Urothelium cell line (cell line): Measurements from ENCODE around the gene EVA1A.

Experiments used
- DNase-seq: peaks from one replicate; pipeline ENCODE4 v3.0.0; 2011; ENCODE audit warnings: low spot score, mixed read lengths
- FAIRE-seq: peaks from 2 replicates; lab custom pipeline; 2011; peaks lifted over from hg19 to GRCh38; lab: Jason Lieb, UNC

EVA1A gene

DNA sequence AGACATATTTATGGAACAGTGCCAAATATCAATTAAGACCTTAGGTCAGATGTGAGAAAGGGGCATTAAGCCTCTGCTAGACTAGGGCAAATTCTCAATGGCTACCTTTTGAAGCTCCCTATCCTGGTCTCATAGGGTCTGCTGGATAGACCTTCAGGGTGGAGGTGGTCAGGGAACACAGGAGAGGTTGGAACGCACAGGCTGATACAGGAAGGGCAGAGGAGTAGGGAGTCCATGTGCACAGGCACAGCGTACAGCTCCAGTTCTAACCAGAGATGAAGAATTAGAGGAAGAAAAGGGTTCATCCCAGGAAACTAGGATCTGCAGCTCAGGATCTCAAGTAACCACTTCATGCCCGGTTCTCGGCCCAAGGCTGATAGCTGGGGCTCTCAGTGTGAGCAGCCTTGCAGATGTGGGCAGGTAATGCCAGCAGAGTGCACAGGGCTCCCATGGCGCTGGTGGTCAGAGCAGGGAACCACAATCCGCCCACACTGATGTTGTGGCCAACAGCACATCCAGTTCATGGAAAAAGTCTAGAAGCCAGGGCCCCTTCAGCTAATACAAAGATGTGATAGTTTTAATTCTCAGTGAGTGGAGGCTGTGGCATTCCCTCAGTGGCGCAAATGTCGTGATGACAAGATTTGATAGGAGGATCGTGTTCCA lies 3.4 kb upstream of the EVA1A start:
- no peak for DNase-seq
- no peak for FAIRE-seq

DNA sequence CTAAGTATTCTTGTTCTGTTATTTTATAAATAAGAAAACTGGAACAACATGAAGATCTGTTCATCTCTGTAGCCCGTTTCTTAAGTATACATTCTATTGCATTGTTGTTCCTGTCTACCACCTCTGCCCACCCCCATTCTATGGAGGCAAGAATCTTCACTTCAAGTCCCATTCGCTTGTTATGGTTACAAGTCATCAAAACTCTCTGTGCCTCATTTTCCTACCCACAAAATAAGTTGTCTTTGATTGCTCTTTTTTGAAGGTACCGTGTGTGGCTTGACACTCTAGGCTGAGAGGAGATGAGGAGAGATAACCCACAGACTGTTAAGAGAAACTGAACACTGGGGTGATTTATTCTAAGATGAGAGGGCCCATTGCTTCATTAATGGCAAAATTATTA lies 2.9 kb upstream of the EVA1A start:
- DNase-seq (no peak), FAIRE-seq (no peak)

DNA sequence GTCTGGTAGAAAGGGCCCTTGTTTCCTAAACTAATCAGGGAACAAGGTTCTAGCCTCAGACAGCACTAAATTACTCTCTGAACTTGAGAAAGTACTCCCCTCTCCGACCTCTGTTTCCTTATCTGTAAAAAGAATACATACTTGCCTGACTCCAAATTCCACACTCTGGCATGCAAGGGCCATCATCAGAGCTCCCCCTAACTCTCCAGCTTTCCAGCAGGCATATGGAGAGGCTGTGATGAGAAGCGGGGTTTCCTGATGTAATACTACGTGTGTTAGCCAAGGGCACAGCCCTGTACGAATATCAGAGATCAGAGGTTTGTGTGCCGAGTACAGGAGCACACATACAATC lies 1.8 kb upstream of the EVA1A start:
- DNase-seq (no peak), FAIRE-seq (no peak)

DNA sequence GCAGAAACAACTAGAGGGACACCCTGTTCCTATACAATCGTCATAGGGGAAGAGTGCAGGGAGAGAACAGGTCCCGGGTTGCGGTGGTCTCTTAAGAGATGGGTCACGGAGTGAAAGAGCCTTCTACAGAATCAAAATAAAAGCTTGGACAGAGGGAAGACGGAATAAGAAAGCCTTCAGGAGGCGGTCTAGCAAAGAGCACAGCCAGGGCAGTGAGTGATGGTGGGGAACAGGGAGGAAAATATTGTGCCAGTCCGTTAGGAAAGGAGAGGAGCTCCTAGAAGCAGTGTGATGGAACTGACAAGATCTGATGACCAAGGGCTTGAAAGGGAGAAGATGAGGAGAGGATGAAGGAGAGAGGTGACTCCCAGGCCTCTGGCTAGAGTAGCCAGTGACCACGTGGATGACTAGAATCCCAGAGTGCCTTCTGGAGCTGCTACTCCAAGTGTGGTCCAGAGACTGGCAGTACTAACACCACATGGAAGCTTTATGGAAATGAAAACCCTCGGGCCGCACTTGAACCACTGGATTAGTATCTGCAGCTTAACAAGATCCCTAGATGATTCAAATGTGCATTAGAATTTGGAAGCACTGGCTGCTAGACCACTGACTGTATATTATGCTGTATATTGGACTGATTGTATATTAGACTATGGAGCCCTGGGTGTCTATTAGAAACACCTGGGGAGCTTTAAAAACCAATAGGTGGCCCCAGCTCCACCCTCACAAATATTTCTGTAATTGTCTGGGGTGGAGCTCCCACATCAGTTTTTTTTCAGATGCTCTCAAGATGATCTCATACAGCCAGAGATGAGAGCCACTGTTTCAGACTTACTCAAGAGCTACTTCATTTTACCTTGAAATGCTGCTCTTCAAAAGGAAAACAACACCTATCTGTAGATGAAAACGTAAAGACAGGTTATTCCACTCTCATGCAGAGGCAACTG lies 1.1 kb upstream of the EVA1A start:
- DNase-seq = no peak
- peak; percentile 78 for FAIRE-seq

DNA sequence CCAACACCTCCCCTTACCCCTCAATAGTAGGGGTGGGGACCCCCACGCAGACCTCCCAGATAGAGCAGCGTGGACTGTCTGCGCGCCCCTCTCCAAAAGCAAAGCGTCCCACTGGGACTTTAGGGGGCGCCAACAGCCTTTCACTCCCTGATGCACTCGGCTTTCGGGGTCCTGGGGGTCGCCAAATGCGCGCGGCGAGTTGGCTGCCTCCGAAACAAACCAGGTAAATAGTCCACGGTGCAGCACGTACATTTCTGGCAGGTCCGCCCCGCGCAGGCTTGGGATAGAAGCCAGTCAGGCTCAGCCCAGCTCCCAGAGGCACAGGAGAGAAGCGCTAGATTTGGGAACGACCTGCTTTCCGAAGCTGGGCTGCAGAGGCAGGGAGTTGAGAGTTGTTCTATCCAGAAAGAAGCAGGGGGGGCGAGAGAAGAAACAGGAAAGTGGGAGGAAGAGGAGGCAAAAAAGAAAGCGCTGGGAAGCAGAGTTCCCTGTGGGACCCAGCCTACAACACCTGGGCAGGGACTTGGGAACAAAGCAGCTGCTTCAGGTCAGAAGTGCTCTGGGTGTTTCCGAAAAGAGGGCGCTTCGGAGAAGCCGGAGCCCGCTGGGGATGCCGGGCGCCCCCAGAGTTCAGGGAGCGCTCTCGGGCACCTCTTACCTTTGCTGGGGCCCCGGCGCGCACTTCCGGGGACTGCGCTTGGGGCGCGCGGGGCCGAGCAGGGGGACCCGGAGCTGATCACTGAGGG lies 544 bp downstream of the EVA1A start:
- peak; percentile 66 for DNase-seq
- FAIRE-seq = no peak

DNA sequence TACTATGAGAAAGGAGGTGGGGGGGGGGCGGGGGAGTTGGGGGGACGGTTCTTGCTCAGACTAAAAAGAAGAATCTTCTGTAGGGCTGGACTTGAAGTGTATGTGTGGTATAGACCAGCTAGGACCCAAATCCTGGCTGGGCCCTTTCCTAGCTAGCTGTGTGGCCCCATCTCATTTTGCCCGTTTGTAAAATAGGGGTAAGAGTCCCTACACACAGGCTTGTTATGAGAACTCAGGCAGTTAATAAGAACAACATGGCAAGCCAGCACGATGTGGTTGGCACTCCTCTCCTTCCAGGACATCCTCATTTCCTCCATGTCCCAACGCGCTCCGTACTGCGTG lies 1.1 kb downstream of the EVA1A start:
- FAIRE-seq = no peak
- no peak for DNase-seq

DNA sequence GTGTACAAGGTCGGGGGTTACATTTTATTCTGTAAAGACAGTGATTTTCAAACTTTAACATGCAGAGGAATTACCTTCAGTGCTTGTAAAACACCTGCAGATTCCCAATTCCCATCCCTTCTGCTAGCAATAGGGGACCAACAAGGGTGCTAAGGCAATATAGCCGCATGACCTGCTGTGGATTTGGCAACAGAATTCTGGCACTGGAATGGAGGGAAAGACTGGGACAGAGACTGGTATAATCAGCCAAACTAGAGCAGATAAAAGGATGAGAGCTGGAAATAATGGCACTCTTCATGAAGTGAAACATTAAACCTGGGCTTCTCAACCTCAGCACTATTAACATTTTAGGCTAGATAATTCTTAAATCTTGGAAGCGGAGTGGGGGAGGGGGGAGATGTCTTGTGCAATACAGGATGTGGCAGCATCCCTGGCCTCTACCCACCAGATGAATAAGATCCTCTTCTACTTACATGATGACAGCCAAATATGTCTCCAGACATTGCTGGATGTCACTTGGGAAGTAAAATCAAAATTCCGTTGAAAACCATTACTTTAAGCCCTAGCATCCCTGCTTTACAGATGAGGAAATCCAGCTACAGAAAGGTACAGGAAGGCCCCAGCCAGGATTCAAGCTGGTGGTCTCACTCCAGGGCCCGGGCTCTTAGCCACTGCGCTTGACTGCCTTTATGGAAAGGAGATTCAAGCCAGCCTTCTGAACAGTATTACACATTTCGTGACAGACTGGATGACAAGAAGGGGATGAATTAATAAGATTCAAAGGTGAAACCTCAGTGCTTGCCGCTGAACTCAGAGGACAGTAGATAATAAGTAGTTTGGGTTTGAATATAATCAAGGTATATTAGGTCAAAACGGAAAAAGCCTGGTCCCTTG lies 1.7 kb downstream of the EVA1A start:
- peak; percentile 37 for FAIRE-seq
- DNase-seq = no peak

DNA sequence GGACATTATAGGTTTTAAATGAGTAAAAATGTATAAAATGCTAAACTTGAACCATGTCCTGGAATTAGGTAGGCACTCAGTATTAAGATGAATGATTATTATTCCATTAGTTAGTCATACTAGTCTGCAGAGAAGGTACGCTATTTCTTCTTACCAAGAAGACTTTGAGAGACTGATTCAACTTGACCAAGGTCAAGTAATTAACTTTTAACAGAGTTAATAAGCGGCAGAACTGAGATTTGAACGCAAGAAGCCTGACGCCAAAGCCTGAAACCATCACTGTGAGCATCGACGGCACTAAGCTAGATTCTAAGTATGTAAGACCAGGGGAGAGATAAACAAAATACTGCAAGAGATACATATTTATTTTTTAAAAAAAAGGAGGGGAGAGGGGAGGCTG lies 2.6 kb downstream of the EVA1A start:
- no peak for FAIRE-seq

DNA sequence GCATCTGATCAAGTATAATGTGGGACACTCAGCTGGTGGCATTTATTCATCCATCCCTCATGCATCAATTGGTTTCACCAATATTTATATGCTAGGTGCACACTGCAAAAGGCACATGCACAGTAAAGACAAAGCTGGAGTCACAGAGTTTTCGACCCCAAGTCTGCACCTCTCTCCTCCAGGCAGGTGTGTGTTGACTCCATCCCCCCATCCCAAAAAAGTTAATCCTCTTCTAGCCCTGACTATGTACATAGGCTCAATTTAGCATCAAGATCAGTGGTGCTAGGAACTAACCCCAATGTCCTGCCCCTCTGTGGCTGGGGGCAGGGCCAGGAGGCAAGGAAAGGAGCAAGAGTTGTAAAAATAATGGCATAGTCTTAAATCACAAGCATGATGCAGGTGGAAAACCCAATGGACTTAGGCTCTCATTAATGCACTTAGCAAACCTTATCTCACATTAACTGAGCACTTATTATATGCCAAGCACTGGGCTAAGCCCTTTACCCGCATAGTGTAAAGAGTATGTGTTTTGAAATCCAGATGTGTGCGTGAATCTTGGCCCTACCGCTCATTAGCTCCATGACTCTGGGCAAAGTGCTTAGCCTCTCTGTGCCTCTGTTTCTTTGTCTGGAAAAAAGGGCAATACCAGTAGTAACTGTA lies 3.1 kb downstream of the EVA1A start:
- DNase-seq = no peak
- no peak for FAIRE-seq

More for the DNA sequence above, 2.6 kb downstream of the EVA1A start:
- DNase-seq = no peak

DNA sequence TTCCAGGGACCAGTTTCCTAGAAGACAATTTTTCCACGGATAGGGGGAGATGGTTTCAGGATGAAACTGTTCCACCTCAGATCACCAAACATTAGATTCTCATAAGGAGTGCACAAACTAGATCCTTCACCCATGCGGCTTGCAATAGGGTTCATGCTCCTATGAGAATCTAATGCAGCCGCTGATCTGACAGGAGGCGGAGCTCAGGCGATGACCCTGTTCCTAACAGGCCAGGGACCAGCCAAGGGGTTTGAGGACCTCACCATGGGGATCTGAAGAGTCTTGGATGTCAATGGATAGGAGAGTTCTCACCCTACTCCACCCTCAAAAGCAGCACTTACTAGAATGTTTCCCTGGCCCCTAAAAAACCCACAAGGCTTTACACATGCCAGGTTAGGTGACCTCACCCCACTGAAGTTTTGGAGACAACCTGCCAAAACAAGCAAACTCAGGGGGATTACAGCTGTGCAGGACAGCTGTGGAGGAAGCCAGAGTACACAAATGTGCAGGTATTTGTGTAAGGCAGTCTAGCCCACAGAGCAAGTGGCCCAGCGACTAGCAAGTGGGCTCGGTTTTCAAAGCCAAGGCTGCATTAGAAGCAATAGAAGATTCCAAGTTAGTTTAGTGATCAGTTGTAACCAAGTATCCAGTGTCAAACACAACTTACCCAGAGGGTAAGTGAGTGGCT lies 3.9 kb downstream of the EVA1A start:
- DNase-seq (no peak), FAIRE-seq (no peak)

DNA sequence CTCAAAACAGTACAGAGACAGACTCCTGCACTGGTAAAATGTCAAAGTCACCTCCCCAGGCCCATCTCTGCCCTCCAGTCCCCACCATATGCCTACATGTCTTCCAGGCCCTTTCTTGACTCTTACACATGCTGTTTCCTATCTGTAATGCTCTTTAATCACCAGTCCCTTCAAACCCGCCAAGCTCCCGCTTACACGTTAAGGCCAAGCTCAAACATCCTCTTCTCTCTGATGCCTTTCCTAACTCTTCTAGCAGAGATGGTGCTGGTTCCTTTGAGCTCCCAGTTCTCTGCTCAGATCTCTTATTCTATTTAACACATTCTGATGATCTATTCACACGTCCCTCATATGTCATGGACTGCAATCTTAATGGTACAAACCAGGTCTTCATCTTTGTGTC lies 5.0 kb downstream of the EVA1A start:
- FAIRE-seq (no peak), DNase-seq (no peak)

DNA sequence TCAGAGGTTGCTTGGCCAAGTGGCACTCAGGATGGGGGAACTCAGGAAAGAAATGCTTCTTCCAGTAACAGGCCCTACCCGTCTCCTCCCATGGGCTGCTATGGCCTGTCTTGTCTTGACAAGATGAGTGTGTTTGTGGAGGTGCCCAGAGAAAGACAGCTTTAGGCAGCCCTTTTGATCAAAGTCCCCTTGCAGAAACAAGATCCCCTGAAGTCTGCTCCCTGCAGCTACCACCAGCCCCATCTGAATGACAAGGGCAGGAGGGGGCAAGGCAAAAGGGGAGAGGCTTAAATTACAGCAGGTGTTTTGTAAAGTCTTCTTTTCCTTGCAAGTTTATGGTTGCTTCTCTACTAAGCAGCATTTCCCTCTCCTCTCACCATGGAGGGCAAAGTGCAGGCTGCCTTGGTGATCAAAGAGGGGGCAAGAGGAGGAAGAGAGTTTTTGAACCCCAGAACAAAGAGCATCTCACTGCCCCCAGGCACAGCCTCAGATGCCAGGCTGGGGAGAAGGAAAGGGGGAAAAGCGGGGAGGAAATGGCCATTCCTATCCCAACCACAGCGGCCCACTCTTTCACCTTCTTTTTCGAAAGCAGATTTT lies 6.7 kb downstream of the EVA1A start:
- no peak for DNase-seq
- no peak for FAIRE-seq

DNA sequence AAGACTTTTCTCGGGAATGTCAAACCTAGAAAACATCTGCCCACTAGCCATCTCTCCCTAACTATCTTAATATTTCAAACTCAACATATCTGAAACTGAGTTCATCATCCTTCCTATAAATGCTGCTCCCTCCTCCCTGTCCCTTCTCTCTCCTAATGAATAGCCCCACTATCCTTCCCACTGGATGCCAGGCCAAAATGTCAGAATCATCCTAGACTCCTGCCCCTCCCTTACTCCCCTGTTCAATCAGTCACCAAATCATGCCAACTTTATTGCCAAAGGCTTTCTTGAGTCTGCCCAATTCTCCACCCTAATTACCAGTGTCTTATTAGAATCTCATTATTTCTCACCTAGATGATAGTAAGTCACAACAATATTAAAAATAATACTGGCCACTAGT lies 8.5 kb downstream of the EVA1A start:
- peak; percentile 48 for FAIRE-seq
- no peak for DNase-seq

DNA sequence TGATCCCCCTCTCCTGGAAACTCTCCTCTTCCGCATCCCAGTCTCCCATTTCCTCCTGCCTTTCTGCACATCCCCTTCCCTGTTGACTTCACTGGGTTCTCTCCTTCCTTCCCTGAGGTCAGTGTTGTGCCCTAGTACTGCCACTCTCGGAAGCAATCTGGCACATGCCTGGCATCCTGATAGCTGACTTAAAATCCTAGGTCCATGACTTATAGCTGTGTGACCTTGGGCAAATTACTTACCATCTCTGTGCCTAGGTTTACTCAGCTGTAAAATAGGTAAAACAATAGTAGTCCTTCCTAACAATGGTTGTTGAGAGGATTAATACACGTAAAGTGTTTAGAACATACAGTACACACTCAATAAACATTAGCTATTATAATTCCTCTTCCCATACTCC lies 9.3 kb downstream of the EVA1A start:
- FAIRE-seq (no peak), DNase-seq (no peak)

DNA sequence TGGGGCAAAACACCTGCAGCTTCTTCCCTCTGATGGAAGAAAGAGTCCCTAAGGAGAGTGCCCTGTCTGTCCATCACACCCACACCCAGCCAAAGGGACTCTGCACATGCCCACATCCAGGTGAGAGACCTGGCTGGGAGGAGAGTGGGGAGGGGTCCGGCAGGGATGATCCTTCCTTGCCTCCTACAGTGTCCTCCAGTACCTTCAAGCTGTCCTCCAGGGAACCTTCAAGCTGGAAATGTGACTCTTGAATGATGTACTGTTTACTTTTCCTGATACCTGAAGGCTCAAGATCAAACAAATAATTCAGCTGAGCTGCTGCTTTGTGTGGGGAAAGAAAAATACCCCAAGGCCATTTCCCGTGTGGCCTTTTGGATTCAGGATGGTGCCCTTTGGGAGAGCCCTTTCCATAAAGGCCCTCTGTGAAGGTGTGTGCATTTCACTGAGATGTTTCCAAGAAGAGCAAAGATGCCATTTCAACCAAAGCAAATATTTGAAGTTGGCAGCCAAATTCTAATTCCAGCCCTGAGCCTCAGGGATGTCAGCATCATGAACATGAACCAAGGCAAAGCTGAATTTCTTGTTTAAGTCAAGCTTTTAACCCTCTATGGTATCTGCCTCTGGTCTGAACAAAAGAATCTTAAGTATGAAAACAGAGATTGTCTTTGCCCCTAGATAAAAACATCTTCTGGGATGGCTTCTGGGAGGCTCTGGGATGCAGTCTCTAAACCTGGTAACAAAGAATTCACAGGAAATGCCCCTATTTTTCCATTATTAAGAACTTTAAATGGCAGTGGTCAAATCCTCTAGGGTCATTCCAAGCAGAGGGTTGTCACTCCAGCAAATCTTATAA lies 11.1 kb downstream of the EVA1A start:
- FAIRE-seq (no peak), DNase-seq (no peak)

DNA sequence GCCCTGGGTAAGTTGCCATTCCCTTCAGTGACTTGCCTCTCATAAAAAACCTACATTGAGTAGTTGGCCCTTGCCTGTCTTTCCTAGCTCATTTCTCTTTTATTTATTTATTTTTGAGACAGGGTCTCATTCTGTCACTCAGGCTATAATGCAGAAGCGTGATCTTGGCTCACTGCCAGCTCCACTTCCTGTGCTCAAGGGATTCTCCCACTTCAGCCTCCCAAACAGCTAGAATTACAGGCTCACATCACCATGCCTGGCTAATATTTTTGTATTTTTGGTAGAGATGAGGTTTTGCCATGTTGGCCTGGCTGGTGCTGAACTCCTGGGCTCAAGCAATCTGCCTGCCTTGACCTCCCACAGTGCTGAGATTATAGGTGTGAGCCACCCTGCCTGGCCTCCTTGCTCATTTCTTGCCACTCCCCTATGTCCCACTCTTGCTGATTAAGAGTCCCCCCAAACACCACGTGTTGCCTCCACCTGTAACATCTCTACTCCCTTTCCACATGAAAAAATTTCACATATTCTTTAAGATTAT lies 12.6 kb downstream of the EVA1A start:
- FAIRE-seq (no peak), DNase-seq (no peak)

DNA sequence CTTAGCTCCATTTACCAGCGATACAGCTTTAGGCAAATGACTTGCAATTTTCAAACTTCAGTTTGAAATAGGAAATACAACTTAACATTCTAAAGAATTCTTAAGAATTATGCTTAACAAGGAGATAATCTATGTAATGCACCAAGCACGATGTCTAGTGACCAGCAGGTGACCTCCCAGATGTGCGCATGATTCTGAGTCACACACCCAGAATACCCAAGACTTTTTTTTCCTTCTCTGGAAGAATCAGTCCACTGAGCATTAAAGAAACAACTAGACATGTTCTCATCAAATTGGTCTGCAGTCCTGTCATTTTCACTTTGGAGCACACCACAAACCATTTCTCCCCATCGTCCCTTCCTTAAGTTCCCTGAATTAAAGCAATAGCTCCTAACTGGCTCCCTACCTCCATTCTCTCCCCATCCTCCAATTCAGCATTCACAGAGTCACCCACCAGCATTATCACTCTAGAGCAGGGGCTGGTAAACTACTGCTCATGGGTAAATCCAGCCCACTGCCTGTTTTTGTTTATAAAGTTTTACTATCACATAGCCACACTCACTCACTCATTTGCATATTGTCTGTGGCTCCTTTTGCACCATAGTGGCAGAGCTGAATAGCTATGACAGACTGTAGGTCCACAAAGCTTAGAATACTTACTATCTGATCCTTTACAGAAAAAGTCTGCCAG lies 13.2 kb downstream of the EVA1A start:
- DNase-seq = no peak
- no peak for FAIRE-seq

DNA sequence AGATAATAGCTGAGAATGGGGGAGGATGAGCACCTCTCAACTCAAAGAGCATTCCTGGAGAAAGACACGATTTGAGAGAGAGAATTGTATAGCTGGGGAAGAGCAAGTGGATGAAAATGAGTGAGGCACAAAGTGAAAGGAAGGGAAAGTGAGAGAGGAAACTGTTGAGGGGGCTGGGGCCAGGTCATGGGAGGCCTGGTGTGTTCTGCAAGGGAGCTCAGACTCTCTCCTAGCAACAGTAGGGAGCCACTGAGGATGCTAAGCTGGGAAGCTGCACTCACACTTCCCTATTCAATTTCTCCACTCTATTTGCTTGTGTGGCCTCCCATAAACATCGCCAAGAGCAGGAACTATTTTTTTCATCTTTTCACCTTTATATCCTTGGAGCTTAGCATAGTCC lies 14.8 kb downstream of the EVA1A start:
- FAIRE-seq = no peak
- DNase-seq = peak; percentile 0
